Measurements from ENCODE around the gene EPN2. TPM values are rescaled to one million over a fixed set of nuclear protein-coding genes. Genes with fewer than 3 reads are reported as not detected.
A peak's percentile ranks its signal among the peaks of the same experiment; 100 is the strongest.

The EPN2 gene
- total and polyA plus RNA-seq, 2 donors from 2014 or later, result 18.0 to 45.4 TPM

GRCh38 chr17:19304751-19305150, 67.6 kb downstream of the EPN2 start:
- DNase-seq (no peak), FAIRE-seq (no peak)
- H3K27me3 ChIP-seq (ENCODE audit: control insufficient read depth, insufficient read depth, low read length), result no peaks in the 10 kb centered on the region
- no peaks in the 10 kb centered on the region for H3K36me3 ChIP-seq (ENCODE audit: control insufficient read depth in 2 of 3, insufficient read depth in 3 of 3, low read length in 3 of 3)
- intact Hi-C loops (cut with DNase I), result no loop called here
- TF ChIP-seq CTCF (IDR thresholded peaks at IDR 0.05; ENCODE audit: borderline replicate concordance, extremely low read depth, insufficient read depth), result no peak
- no peaks in the 10 kb centered on the region for H3K9me3 ChIP-seq (ENCODE audit: control insufficient read depth in 2 of 3, insufficient read depth in 1 of 3, low read length in 3 of 3)
- peaks cover 0 to 22% (median 9%) of the 10 kb centered on the region in 3 donors for H3K4me1 ChIP-seq (ENCODE audit: control insufficient read depth in 2 of 3, insufficient read depth in 2 of 3, low read depth in 1 of 3, low read length in 3 of 3)
- H3K27ac ChIP-seq (ENCODE audit: low read depth in 2 of 2, low read length in 2 of 2), result peak overlapping the region in 1 of 2 donors; percentile 81
- no peak overlapping the region for H3K4me3 ChIP-seq (ENCODE audit: low read length in 3 of 3)
- H3K9ac ChIP-seq (ENCODE audit: low read length in 3 of 3), result peak overlapping the region in 1 of 3 donors; percentile 48

GRCh38 chr17:19305256-19305655, 68.1 kb downstream of the EPN2 start:
- no peaks in the 10 kb centered on the region for H3K27me3 ChIP-seq (ENCODE audit: control insufficient read depth, insufficient read depth, low read length)
- no peak overlapping the region for H3K9ac ChIP-seq (ENCODE audit: low read length in 3 of 3)
- DNase-seq, result no peak
- no peaks in the 10 kb centered on the region for H3K36me3 ChIP-seq (ENCODE audit: control insufficient read depth in 2 of 3, insufficient read depth in 3 of 3, low read length in 3 of 3)
- H3K27ac ChIP-seq (ENCODE audit: low read depth in 2 of 2, low read length in 2 of 2), result no peak overlapping the region
- no peaks in the 10 kb centered on the region for H3K9me3 ChIP-seq (ENCODE audit: control insufficient read depth in 2 of 3, insufficient read depth in 1 of 3, low read length in 3 of 3)
- intact Hi-C loops (cut with DNase I), result no loop called here
- H3K4me3 ChIP-seq (ENCODE audit: low read length in 3 of 3), result no peak overlapping the region
- peaks cover 0 to 22% (median 9%) of the 10 kb centered on the region in 3 donors for H3K4me1 ChIP-seq (ENCODE audit: control insufficient read depth in 2 of 3, insufficient read depth in 2 of 3, low read depth in 1 of 3, low read length in 3 of 3)
- FAIRE-seq, result no peak
- TF ChIP-seq CTCF (IDR thresholded peaks at IDR 0.05; ENCODE audit: borderline replicate concordance, extremely low read depth, insufficient read depth), result no peak

- no peak overlapping the region for H3K9ac ChIP-seq (ENCODE audit: low read length in 3 of 3)
- H3K27me3 ChIP-seq (ENCODE audit: control insufficient read depth, insufficient read depth, low read length), result no peaks in the 10 kb centered on the region
- no peak for TF ChIP-seq CTCF (IDR thresholded peaks at IDR 0.05; ENCODE audit: borderline replicate concordance, extremely low read depth, insufficient read depth)
- FAIRE-seq (no peak), DNase-seq (no peak)
- H3K9me3 ChIP-seq (ENCODE audit: control insufficient read depth in 2 of 3, insufficient read depth in 1 of 3, low read length in 3 of 3), result no peaks in the 10 kb centered on the region
- intact Hi-C loops (cut with DNase I), result no loop called here
- H3K27ac ChIP-seq (ENCODE audit: low read depth in 2 of 2, low read length in 2 of 2), result no peak overlapping the region
- H3K4me3 ChIP-seq (ENCODE audit: low read length in 3 of 3), result no peak overlapping the region
- no peaks in the 10 kb centered on the region for H3K36me3 ChIP-seq (ENCODE audit: control insufficient read depth in 2 of 3, insufficient read depth in 3 of 3, low read length in 3 of 3)
- H3K4me1 ChIP-seq (ENCODE audit: control insufficient read depth in 2 of 3, insufficient read depth in 2 of 3, low read depth in 1 of 3, low read length in 3 of 3), result peaks cover 0 to 22% (median 9%) of the 10 kb centered on the region in 3 donors
Measured at GRCh38 chr17:19305761-19306159, 68.6 kb downstream of the EPN2 start.

All from kidney (tissue), 14 donors.